GM21367 (cell line): ENCODE results near the gene SOCS1.

Experiments
- ATAC-seq: cut with Tn5 transposase; IDR thresholded peaks from one replicate; pipeline ENCODE4 v1.9.1; 2021; ENCODE audit not compliant: unreplicated experiment

SOCS1 gene

GRCh38 chr16:11263737-11264136, 7.7 kb upstream of the SOCS1 start:
- ATAC-seq: no peak

- no peak for ATAC-seq
These were observed 6.9 kb upstream of the SOCS1 start for GRCh38 chr16:11262915-11263314.

- no peak for ATAC-seq
These were observed 4.6 kb upstream of the SOCS1 start for GRCh38 chr16:11260596-11260966.

DNA sequence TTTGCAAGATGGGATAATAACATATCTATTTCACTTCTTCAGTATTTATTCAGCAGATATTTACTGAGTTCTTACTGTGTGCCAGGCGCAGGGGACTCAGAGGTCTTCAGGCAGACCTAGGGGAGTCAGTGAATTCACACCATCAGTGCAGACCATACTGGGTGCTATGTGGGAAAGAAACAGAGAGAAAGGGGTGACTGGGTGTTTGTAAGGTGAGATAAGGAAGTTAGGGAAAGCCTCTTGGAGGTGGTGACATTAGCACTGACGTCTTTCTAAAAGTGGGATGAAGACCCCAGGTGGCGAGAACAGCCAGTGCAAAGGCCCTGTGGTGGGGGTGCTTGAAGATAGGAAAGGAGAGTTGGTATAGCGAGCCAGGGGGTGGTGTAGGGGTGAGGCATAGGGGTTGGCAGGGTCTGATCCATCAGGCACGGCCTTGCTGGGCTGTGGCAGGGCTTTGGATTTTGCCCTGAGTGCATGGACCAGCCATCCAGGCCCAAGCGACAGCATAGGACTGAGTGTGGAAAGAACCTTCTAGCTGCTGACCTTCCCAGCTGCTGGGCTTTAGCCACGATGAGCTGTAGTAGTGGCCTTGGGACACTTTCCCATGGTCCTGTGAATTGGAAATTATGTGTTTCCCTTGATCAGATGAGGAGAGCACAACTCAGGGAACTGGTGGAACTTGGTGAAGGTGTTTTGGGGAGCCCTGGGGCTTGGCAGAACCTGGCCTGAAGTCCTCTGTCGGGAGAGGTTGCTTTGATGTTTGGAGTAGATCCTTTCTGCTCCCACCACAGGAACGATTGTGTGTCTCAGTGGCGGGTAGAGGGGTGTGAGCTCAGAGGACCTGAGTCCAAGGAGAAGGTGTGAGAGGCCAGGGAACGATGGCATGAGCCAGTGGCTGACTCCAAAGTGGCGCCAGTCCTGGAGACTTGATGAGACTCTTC, 3.9 kb upstream of the SOCS1 start:
- no peak for ATAC-seq

DNA sequence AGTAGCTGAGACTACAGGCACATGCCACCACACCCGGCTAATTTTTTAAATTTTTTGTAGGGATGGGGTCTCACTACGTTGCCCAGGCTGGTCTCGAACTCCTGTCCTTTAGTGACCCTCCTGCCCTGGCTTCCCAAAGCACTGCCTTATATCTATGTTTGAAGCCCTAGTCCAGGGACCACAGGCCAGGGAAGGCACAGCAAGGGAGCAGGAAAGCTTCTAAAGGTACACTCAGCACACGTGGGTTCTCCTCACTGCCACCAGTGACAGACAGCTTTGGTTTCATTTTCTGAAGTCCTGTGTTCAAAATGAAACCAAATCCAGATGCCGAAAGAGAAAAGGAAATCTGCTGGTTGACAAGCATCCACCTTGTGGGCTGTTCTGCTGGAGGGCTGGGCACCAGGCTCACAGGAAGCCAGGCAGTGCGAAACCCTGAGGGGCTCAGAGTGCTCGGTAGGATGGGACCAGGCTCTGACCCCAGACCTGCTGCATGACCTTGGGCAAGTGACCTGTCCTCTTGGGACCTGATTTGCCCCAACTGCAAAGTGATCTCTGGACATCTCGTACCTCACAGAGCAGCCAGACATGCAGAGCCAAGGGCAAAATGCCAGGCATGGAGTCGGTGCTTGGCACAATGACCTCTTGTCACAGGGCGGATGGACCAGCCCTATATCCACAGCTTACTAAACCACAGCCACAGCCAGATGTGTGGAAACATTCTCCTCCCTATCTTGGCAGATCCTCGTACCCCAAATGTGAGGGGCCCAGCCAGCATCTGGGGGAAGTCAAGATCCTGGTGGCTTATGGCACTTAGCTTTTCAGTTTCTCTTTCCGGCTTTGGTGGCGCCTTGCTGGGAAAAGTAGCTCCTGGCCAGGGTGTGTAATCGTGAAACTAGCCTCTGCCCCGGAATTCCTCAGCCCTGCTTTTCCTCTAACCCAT, 2.8 kb upstream of the SOCS1 start:
- no peak for ATAC-seq

DNA sequence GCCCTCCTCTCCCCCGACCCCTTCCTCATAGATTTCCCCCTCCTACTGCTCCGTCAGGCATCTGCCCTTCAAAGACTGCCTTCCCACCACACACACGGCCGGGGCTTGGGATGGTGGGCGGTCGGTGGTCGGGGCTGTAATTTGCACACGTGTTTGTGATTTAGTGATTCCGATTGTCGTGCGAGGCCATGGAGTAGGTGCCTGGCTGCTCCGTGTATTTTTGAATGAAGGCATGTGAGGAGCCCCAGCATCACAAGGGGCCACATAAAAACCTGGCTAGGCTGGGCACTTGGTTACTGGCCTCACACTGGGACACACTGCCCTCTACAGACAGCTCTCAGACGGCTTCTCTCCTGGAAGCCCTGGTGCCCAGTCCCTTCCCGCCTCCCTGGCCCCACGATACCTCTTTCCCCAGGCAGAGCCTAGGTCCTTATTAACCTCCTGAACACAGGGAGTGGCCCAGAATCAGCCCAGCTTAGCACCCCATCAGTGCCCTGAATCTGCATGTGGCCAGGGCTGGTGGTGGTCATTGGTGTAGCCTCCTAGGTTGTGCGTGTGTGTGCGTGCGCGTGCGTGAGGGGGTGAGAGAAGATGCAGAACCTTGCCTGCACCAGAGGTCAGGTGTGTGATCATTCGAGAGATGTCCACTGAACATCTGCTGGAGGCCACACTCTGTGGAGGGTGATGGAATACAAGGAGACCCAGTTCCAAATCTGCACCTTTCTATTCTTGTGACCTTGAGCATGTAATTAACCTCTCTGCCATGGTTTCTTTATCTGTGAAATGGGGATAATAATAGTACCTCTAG, 1.3 kb upstream of the SOCS1 start:
- ATAC-seq: no peak

DNA sequence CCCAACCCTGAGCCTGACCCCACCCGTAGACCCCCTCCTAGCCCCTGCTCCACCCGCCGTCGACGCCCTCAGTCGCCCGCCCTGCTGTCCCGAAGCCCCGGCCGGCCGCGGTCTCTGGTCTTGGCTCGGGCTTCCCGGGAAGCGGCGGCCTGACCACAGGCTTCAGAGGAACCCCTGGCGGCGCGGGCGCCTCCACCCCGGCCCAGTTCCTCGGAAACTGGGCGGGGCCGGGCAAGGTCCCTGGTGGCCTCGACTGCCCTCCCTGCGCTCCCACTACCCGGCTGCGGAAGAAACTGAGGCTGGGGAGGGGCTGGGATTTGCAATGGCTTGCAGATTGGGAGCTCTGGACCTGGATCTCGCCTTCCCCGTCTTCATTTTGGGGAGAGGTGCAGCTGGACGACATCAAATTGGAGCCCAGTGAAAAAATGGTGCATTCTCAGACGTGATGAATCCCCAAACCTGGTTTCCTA, 692 bp upstream of the SOCS1 start:
- no peak for ATAC-seq

GRCh38 chr16:11254913-11255736, 879 bp downstream of the SOCS1 start:
- ATAC-seq: no peak

DNA sequence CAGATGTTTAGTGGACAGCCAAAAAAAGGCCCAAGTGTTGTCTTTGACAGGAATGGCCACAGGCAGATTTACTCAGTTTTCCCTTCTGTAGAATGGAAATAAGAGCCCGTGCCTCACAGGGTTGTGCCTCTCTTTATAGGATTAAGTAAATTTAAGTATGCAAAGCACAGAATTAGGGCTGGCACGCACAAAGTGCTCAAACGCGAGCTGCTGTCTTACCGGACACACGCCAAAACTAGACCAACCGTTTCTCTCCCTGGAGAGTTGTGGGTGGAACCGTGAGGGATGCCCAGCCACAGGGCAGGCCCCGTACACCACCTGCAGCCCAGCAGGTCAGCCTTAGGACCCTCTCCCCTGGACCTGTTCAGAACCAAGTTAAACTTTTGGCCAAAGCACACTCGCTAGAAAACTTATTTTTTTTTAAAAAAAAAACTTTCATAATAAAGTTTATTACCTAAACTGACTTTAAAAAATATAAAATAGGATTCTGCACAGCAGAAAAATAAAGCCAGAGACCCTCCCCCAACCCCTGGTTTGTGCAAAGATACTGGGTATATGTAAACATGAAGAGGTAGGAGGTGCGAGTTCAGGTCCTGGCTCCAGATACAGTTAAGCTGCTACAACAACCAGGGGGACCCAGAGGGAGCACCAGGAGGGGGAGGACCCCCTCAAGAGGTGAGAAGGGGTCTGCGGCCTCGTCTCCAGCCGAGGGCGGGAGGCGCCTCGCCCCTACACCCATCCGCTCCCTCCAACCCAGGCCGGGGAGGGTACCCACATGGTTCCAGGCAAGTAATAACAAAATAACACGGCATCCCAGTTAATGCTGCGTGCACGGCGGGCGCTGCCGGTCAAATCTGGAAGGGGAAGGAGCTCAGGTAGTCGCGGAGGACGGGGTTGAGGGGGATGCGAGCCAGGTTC, 1.8 kb downstream of the SOCS1 start:
- no peak for ATAC-seq

GRCh38 chr16:11253009-11253994, 2.7 kb downstream of the SOCS1 start:
- ATAC-seq: no peak

- ATAC-seq: no peak
These were observed 3.5 kb downstream of the SOCS1 start for GRCh38 chr16:11252482-11252931.

DNA sequence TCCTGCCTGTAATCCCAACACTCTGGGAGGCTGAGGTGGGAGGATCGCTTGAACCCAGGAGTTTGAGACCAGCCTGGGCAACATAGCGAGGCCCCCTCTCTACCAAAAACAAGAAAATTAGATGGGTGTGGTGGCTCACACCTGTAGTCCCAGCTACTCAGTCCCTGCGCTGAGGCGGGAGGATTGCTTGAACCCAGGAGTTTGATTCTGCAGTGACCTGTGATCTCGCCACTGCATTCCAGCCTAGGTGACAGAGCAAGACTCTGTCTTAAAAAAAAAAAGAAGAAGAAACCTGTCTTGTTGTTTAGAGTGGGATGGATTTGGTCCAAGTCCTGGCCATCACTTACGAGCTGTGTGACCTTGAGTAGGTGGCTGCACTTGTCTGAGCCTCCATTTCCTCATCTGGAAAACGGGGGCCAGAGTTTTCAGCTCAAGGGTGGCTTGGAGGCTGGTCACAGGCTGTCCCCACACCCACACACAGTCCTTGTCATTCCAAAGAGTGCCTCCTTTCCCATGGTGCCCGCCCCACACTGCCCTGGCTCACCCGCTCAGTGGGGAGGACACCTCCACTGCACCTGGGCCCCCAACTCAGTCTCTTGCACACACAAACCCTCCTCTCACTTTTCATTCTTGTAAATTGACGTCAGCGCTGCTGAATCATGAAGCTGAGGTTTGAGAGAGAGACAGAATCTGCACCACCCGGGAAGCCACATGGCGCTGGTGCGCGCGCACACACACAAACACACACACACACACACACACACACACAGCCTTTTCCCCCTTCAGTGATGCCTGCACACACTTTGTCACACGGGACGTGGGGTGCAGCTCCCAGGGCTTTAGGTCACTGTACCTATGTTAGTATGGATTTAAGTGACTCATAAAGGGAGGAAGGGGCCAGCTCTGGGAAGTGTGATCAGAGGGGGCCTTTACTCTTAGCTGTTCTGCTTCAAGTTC, 4.2 kb downstream of the SOCS1 start:
- no peak for ATAC-seq

DNA sequence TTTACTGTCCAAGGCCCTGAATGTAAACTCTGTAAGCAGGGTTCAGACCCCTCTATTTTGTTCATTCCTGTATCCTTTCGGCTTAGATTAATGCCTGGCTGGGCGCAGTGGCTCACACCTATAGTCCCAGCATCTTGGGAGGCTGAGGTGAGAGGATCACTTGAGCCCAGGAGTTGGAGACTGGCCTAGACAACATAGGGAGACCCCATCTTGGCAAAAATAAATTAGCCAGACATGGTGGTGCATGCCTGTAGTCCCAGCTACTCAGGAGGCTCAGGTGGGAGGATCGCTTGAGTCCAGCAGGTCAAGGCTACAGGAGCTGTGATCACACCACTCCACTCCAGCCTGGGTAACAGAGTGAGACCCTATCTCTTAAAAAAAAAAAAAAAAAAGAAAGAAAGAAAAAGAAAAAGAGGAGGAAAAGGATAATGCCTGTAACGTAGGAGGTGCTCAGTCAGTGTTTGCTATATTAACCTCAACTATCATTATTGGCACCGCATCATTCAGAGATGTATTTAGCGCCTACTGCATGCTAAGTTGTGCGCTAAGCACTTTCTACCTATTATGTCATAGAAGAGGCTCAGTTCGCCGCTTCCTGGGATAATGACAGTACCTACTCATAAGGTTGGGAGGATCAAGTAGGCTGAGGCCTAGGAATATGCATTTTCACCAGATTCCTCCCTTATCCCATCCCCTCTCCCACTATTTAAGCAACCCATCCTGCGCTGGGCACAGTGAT, 5.0 kb downstream of the SOCS1 start:
- no peak for ATAC-seq

GRCh38 chr16:11250091-11250785, 5.8 kb downstream of the SOCS1 start:
- no peak for ATAC-seq
